Adipocyte (in vitro differentiated cells): ENCODE measurements around the gene AUTS2.
A peak's percentile ranks its signal among the peaks of the same experiment; 100 is the strongest.

Experiments used
- DNase-seq: peaks from one replicate; pipeline ENCODE4 v3.0.0-alpha.2; 2015; ENCODE audit warnings: low read depth
- H3K27me3 ChIP-seq: replicated peaks from 2 replicates; pipeline ENCODE4 v1.7.0; 2013; ENCODE audit warnings: mild to moderate bottlenecking, low read length, moderate library complexity; ENCODE audit not compliant: control insufficient read depth, insufficient read depth
- H3K36me3 ChIP-seq: 2 replicates; pipeline ENCODE4 v1.7.0; 2013; ENCODE audit warnings: low read length, mild to moderate bottlenecking, moderate library complexity; ENCODE audit not compliant: control insufficient read depth, insufficient read depth, severe bottlenecking
- H3K4me1 ChIP-seq: 2 replicates; pipeline ENCODE4 v1.7.0; 2013; ENCODE audit warnings: mild to moderate bottlenecking, low read length, moderate library complexity; ENCODE audit not compliant: control insufficient read depth, insufficient read depth
- H3K4me3 ChIP-seq: 2 replicates; pipeline ENCODE4 v1.7.0; 2013; ENCODE audit warnings: mild to moderate bottlenecking, low read length, moderate library complexity
- H3K9ac ChIP-seq: 2 replicates; pipeline ENCODE4 v1.7.0; 2013; ENCODE audit warnings: mild to moderate bottlenecking, low read length, moderate library complexity
- H3K9me3 ChIP-seq: 2 replicates; pipeline ENCODE4 v1.7.0; 2013; ENCODE audit warnings: mild to moderate bottlenecking, low read length, moderate library complexity; ENCODE audit not compliant: control insufficient read depth

Gene AUTS2

DNA sequence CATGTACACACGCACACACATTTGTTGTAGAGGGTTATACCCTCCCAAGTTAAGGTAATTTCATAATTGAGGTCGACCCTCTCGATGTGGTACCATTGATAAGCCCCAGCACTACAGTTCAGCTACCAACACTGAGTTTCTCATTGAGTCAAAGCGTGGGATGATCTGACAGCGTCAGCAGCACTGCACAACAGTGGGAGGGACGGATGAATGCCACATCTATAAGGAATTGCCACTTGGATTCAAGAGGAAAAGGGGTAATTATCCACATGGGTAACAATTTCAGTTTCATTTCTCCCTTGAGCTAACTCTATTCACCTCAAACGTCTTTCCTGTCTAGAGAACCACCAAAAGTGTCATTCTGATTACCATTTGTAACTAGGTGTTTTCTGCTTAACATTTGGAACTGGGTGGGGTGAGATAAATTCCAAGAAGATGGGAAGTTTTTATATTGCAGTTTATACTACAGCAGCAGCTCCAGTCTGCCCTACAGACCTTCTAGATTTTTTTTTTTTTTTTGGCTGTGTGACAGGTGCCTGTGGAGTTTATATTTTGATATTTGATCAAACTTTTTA is 342.9 kb downstream of the AUTS2 start:
- no peak for DNase-seq
- Histone ChIP-seq H3K27me3 (no peaks in the 10 kb centered on the region), H3K4me3 (no peak overlapping the region), H3K4me1 (no peaks in the 10 kb centered on the region), H3K9me3 (no peaks in the 10 kb centered on the region), H3K36me3 (no peaks in the 10 kb centered on the region), H3K9ac (no peak overlapping the region)

DNA sequence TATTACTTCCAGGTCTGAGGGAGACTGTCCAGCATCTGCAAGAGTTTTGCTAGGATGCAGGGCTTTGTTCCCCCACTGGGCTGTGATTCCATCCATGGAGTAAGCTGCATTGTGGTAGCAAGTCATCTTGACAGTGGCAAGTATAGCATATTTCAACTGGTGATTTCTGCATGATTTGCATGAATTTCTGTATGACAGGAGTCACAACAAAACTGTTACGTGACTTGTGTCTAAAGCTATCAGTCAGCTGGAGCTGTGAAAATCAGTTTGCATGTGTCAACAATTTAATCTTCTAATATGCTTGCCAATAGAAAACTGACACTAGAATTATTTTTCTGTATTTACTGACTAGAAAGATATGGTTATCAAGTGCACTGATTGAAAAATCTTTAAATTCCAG is 344.3 kb downstream of the AUTS2 start:
- no peaks in the 10 kb centered on the region for H3K36me3 ChIP-seq
- no peaks in the 10 kb centered on the region for H3K4me1 ChIP-seq
- H3K9me3 ChIP-seq = no peaks in the 10 kb centered on the region
- H3K9ac ChIP-seq = no peak overlapping the region
- no peaks in the 10 kb centered on the region for H3K27me3 ChIP-seq
- no peak for DNase-seq
- no peak overlapping the region for H3K4me3 ChIP-seq

DNA sequence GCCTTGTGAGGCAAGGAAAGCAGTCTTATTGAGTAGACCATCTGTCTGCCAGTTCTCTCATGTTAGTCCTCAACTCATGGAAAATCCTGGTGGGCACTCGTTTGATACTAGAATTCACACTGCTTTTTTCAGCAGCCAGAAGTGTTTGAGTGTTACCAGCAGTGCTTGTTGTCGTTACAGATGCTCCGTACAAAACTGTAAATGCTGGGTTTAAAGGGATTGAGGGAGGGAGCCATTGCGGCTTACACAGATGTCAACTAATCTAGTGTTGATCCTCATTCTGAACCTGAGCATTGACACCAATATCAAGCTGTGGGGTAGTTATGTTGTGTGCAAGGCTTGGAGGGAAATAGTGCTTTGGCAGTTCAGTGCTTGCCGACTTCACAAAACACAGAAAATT is 348.6 kb downstream of the AUTS2 start:
- Histone ChIP-seq H3K9me3 (no peaks in the 10 kb centered on the region), H3K4me1 (no peaks in the 10 kb centered on the region), H3K27me3 (no peaks in the 10 kb centered on the region), H3K9ac (no peak overlapping the region), H3K4me3 (no peak overlapping the region), H3K36me3 (no peaks in the 10 kb centered on the region)
- no peak for DNase-seq

DNA sequence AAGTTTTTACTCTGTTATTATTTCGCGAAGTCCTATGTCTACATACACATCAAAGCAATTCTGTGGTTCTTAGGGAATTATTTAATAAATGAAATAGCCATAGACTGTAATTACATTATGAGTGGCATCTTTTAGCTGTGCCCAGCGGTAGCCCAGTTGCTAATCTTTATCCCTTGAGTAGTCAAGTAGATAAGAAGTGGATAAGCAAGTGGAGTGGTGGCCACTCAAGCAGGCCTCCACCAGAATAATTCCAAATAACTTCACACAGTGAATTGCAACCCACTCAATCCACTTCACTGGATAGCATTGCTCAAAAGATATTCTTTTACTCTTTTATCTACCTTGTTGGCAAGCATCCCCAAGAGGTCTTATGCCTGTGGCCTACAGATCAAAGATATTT is 349.7 kb downstream of the AUTS2 start:
- DNase-seq = no peak
- Histone ChIP-seq H3K9ac (no peak overlapping the region), H3K4me3 (no peak overlapping the region), H3K4me1 (no peaks in the 10 kb centered on the region), H3K36me3 (no peaks in the 10 kb centered on the region), H3K9me3 (no peaks in the 10 kb centered on the region), H3K27me3 (no peaks in the 10 kb centered on the region)

DNA sequence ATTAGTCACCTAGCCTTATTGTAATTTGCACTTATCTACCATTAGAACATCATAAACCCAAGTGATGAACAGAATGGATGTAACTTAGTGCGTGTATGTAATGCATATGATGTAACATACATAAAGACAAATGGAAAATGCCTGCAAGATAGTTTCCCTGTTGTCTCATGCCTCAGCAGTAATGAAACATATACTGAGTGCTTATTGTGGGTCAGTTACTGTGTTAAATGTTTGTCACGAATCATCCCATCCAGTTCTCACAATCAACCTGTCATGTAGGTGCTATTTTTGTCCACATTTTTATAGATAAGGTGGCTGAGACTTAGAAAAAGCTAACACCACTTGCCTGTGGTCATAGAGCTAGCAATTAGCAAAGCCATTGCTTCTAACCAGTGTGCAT is 350.8 kb downstream of the AUTS2 start:
- no peaks in the 10 kb centered on the region for H3K4me1 ChIP-seq
- H3K9me3 ChIP-seq = no peaks in the 10 kb centered on the region
- H3K36me3 ChIP-seq = no peaks in the 10 kb centered on the region

DNA sequence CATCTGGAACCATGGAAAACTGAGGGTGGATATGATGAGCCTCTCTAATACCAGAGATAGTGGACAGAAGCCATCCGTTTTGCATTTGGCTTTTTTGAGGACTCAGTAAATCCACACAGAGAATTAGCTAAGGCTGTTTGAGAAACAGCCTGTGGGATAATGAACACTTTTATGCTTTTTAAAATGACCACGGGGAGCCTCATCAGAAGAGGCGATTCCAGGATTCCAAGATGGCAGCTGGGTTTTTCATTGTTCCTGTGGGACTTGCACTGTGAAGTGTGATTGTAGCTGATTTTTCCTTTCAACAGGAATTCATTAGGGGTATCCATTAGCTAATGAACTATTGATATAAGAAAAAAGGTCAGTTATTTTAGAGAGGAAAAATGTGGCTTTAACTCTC is 353.2 kb downstream of the AUTS2 start:
- Histone ChIP-seq H3K9ac (no peak overlapping the region), H3K36me3 (no peaks in the 10 kb centered on the region), H3K9me3 (no peaks in the 10 kb centered on the region), H3K4me1 (no peaks in the 10 kb centered on the region), H3K4me3 (no peak overlapping the region), H3K27me3 (no peaks in the 10 kb centered on the region)
- DNase-seq = no peak

More for the DNA sequence above, 350.8 kb downstream of the AUTS2 start:
- no peaks in the 10 kb centered on the region for H3K27me3 ChIP-seq
- H3K9ac ChIP-seq = no peak overlapping the region
- no peak overlapping the region for H3K4me3 ChIP-seq
- DNase-seq = no peak

DNA sequence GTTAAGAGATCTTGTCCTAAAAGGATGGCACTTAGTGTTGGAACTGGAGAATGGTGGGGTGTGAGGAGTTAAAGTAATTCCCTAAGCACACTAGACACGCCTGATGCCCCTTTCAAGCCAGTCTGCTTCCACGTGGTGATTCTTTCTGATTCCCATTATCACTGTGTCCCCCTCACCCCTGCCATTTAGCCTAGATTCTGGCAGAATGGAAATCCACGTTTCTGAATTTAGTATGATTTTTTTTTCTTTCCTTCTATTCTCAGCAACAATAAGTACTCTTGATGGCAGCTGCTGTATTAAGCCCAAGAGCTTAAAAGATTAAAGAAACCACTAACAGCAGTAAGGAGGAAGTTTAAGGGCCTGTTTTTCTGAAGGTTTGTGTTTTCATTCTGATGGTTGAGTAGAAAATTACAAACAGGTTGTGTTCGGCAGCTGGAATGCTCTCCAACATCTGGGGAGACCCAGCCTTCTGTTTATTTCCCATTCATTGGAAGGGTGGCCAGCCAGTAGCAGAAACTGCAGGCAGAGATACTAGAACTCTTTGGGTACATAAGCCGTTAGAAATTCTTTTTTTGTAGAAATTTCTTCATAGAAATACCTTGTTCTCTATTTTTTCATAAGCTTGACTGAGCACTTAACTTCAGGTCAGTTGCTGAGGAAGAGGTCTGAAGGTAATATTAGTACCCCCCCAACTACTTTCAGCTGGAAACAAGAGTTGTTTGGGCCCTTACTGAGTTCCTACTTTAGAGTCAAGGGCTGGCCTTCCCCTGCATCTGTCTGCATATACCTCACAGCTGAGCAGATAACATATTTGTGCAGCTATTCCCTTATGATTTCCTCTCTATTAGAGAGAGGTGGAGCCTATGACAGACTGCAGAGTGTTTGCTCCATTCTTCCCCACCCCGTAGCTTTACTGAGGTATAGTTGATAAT is 355.1 kb downstream of the AUTS2 start:
- no peaks in the 10 kb centered on the region for H3K36me3 ChIP-seq
- H3K4me1 ChIP-seq = no peaks in the 10 kb centered on the region
- H3K9me3 ChIP-seq = no peaks in the 10 kb centered on the region
- no peak overlapping the region for H3K9ac ChIP-seq
- H3K27me3 ChIP-seq = no peaks in the 10 kb centered on the region
- DNase-seq = no peak
- H3K4me3 ChIP-seq = no peak overlapping the region

DNA sequence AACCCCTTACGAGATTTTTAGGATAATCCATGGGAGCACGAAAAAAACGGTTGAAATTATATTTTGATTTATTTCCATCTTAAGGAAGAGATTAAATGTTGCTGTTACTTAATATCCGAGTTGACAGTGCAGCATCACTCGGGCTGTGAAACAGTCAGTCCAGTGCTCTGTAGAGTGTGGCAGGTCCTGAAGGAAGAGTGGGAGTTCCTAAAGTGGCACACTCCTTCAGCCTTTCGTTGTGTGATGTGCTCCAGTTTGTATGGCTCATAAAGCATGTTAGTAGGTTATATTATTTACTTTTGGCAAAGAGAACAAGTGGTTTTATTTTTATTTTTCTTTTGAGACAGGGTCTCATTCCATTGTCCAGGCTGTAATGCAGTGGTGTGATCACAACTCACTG is 358.3 kb downstream of the AUTS2 start:
- Histone ChIP-seq H3K4me3 (no peak overlapping the region), H3K4me1 (no peaks in the 10 kb centered on the region), H3K36me3 (no peaks in the 10 kb centered on the region), H3K9ac (no peak overlapping the region), H3K27me3 (no peaks in the 10 kb centered on the region), H3K9me3 (no peaks in the 10 kb centered on the region)
- no peak for DNase-seq

DNA sequence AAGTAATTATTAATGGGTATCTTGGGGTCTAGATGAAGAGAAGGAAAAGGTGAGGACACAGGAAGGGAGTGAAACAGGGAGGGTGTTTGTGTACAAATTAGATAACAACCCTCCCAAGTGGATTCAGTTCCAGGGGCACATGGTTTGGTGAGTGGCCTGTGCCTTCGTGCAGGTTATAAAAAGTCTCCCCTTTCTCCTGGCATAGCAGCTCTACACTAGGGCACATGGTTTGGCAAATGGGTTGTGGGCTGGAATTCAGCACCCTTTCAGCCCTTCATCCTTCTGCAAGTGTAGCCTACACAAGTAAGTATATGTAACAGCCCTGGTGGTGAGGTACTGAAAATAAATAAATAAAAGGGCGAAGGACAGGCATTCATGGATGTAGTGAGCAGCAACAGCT is 359.4 kb downstream of the AUTS2 start:
- Histone ChIP-seq H3K9ac (no peak overlapping the region), H3K27me3 (no peaks in the 10 kb centered on the region), H3K36me3 (no peaks in the 10 kb centered on the region), H3K4me3 (no peak overlapping the region), H3K9me3 (no peaks in the 10 kb centered on the region), H3K4me1 (peaks cover 10% of the 10 kb centered on the region)
- DNase-seq = no peak

DNA sequence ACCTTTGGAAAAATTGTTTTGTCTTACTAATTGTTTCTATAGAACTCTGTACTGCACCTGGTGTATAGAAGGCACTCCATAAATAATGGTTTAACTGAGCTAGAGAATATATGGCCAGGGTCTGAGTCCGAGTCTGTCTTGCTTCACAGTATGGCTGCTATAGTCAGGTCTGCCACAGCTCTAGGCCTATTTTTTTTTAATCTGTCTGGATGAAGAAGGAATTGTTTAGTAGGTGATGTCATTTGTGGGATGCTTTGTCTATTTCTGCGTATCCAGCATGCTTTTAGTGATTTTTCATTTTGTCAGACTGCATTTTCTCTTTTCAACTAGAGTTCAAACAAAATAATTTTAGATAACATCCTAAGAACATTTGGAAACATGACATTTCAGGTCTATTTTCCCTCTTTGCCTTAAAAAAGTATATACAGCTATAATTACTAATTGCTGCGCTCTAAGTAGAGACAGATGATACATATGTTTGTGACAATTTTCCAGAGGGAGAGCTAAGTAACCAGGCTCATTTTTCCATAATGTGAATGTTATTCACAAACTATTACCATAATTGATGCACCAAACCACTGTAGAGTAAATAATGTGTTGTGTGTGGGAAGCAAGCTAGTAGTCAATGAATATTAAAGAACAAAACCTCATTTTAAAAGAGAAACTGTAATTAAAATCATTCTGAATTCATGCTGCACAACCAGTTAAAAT is 361.7 kb downstream of the AUTS2 start:
- H3K4me1 ChIP-seq = peaks cover 14% of the 10 kb centered on the region
- no peak overlapping the region for H3K9ac ChIP-seq
- no peak overlapping the region for H3K4me3 ChIP-seq

DNA sequence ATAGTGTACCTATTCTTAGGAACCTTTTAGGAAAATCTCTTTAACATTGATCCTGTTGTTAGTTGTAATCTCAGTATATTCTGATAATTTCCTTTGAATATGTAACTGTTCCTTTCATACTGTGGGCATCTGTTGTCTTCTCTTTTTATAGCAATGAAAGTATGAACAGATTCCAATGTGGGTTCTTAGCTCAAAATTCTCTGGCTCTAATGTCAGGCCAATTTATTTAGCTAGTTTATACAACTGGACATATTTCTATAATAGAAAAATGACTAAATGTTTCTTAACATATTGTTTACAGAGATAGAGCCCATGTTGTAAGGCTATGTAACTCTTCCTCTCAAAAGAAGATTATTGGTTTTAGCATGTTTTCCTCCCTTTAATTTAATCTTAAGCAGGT is 363.2 kb downstream of the AUTS2 start:
- no peaks in the 10 kb centered on the region for H3K9me3 ChIP-seq
- DNase-seq = peak; percentile 56
- no peak overlapping the region for H3K4me3 ChIP-seq
- H3K36me3 ChIP-seq = no peaks in the 10 kb centered on the region
- H3K9ac ChIP-seq = no peak overlapping the region
- peaks cover 14% of the 10 kb centered on the region for H3K4me1 ChIP-seq
- H3K27me3 ChIP-seq = no peaks in the 10 kb centered on the region

More for the DNA sequence above, 361.7 kb downstream of the AUTS2 start:
- H3K27me3 ChIP-seq = no peaks in the 10 kb centered on the region
- no peaks in the 10 kb centered on the region for H3K36me3 ChIP-seq
- no peak for DNase-seq
- no peaks in the 10 kb centered on the region for H3K9me3 ChIP-seq
